ENCODE measurements around the gene GALNTL6. TPM values are rescaled to one million over a fixed set of nuclear protein-coding genes. Genes with fewer than 3 reads are reported as not detected.

Gene GALNTL6
- total and polyA plus RNA-seq, 4 donors, result 0.08 to 0.09 (median 0.09) TPM; not detected in 1

- TF ChIP-seq CTCF (IDR thresholded peaks at IDR 0.05; ENCODE audit: control extremely low read depth, extremely low read depth), result no peak
- Histone ChIP-seq H3K9ac (ENCODE audit: insufficient read depth in 1 of 2, low read length in 2 of 2) (no peak overlapping the region), H3K27me3 (ENCODE audit: control insufficient read depth in 3 of 3, insufficient read depth in 3 of 3, low read length in 2 of 3) (no peaks in the 10 kb centered on the region), H3K4me1 (ENCODE audit: control insufficient read depth in 5 of 5, insufficient read depth in 5 of 5, low read length in 5 of 5) (no peaks in the 10 kb centered on the region), H3K9me3 (ENCODE audit: control insufficient read depth in 4 of 4, insufficient read depth in 3 of 4, low read length in 3 of 4) (peaks cover 0 to 6% (median 0%) of the 10 kb centered on the region in 4 donors), H3K36me3 (ENCODE audit: control insufficient read depth in 4 of 4, insufficient read depth in 4 of 4, low read length in 4 of 4) (no peaks in the 10 kb centered on the region), H3K4me3 (no peak overlapping the region), H3K27ac (ENCODE audit: low read depth in 1 of 2, low read length in 1 of 2) (no peak overlapping the region)
- DNase-seq (no peak), ATAC-seq (ENCODE audit: insufficient read depth, low FRiP score) (no peak)
- WGBS, 2 donors, result 81 to 82% methylated on average over 4 of the region's 4 CpGs
These were observed 115.1 kb downstream of the GALNTL6 start for GRCh38 chr4:171928336-171928735.

GRCh38 chr4:171929477-171929876 is 116.3 kb downstream of the GALNTL6 start:
- H3K27ac ChIP-seq (ENCODE audit: low read depth in 1 of 2, low read length in 1 of 2), result no peak overlapping the region
- H3K27me3 ChIP-seq (ENCODE audit: control insufficient read depth in 3 of 3, insufficient read depth in 3 of 3, low read length in 2 of 3), result no peaks in the 10 kb centered on the region
- no peaks in the 10 kb centered on the region for H3K4me1 ChIP-seq (ENCODE audit: control insufficient read depth in 5 of 5, insufficient read depth in 5 of 5, low read length in 5 of 5)
- ATAC-seq (ENCODE audit: insufficient read depth, low FRiP score), result no peak
- DNase-seq, result no peak
- no peak overlapping the region for H3K9ac ChIP-seq (ENCODE audit: insufficient read depth in 1 of 2, low read length in 2 of 2)
- WGBS, 2 donors, result 93 to 95% methylated on average over 11 of the region's 11 CpGs
- H3K4me3 ChIP-seq, result no peak overlapping the region
- peaks cover 0 to 6% (median 0%) of the 10 kb centered on the region in 4 donors for H3K9me3 ChIP-seq (ENCODE audit: control insufficient read depth in 4 of 4, insufficient read depth in 3 of 4, low read length in 3 of 4)
- no peak for TF ChIP-seq CTCF (IDR thresholded peaks at IDR 0.05; ENCODE audit: control extremely low read depth, extremely low read depth)
- H3K36me3 ChIP-seq (ENCODE audit: control insufficient read depth in 4 of 4, insufficient read depth in 4 of 4, low read length in 4 of 4), result no peaks in the 10 kb centered on the region

- H3K27ac ChIP-seq (ENCODE audit: low read depth in 1 of 2, low read length in 1 of 2), result no peak overlapping the region
- TF ChIP-seq CTCF (IDR thresholded peaks at IDR 0.05; ENCODE audit: control extremely low read depth, extremely low read depth), result no peak
- DNase-seq (no peak), ATAC-seq (ENCODE audit: insufficient read depth, low FRiP score) (no peak)
- H3K4me3 ChIP-seq, result no peak overlapping the region
- 93% methylated on average over 8 of the region's 8 CpGs for WGBS, 2 donors
- H3K36me3 ChIP-seq (ENCODE audit: control insufficient read depth in 4 of 4, insufficient read depth in 4 of 4, low read length in 4 of 4), result no peaks in the 10 kb centered on the region
- H3K9me3 ChIP-seq (ENCODE audit: control insufficient read depth in 4 of 4, insufficient read depth in 3 of 4, low read length in 3 of 4), result peaks cover 0 to 6% (median 0%) of the 10 kb centered on the region in 4 donors
- H3K9ac ChIP-seq (ENCODE audit: insufficient read depth in 1 of 2, low read length in 2 of 2), result no peak overlapping the region
- H3K27me3 ChIP-seq (ENCODE audit: control insufficient read depth in 3 of 3, insufficient read depth in 3 of 3, low read length in 2 of 3), result no peaks in the 10 kb centered on the region
- no peaks in the 10 kb centered on the region for H3K4me1 ChIP-seq (ENCODE audit: control insufficient read depth in 5 of 5, insufficient read depth in 5 of 5, low read length in 5 of 5)
These were observed 116.7 kb downstream of the GALNTL6 start for GRCh38 chr4:171929907-171930306.

- 82 to 86% methylated on average over 6 of the region's 6 CpGs for WGBS, 2 donors
- no peak for ATAC-seq (ENCODE audit: insufficient read depth, low FRiP score)
- no peaks in the 10 kb centered on the region for H3K36me3 ChIP-seq (ENCODE audit: control insufficient read depth in 4 of 4, insufficient read depth in 4 of 4, low read length in 4 of 4)
- H3K9me3 ChIP-seq (ENCODE audit: control insufficient read depth in 4 of 4, insufficient read depth in 3 of 4, low read length in 3 of 4), result peaks cover 0 to 6% (median 0%) of the 10 kb centered on the region in 4 donors
- no peak overlapping the region for H3K27ac ChIP-seq (ENCODE audit: low read depth in 1 of 2, low read length in 1 of 2)
- no peaks in the 10 kb centered on the region for H3K4me1 ChIP-seq (ENCODE audit: control insufficient read depth in 5 of 5, insufficient read depth in 5 of 5, low read length in 5 of 5)
- H3K27me3 ChIP-seq (ENCODE audit: control insufficient read depth in 3 of 3, insufficient read depth in 3 of 3, low read length in 2 of 3), result no peaks in the 10 kb centered on the region
- no peak overlapping the region for H3K9ac ChIP-seq (ENCODE audit: insufficient read depth in 1 of 2, low read length in 2 of 2)
- no peak for TF ChIP-seq CTCF (IDR thresholded peaks at IDR 0.05; ENCODE audit: control extremely low read depth, extremely low read depth)
- no peak overlapping the region for H3K4me3 ChIP-seq
- no peak for DNase-seq
These were observed 119.0 kb downstream of the GALNTL6 start for GRCh38 chr4:171932238-171932637.
